H1 (cell line): ENCODE results near the gene AGBL1. TPM values are rescaled to one million over a fixed set of nuclear protein-coding genes. Genes with fewer than 3 reads are reported as not detected.

ENCODE experiments used
- CTCF ChIA-PET: fragments of 300-600 bp; sonication (Branson Sonifier 250); formaldehyde crosslinking; loops from one replicate; lab custom pipeline; 2021; ENCODE audit not compliant: partially characterized antibody; lab: Charles Lee
- POLR2A ChIA-PET: fragments of 300-600 bp; sonication (Branson Sonifier 250); formaldehyde crosslinking; loops from one replicate; lab custom pipeline; 2021; ENCODE audit warnings: inconsistent platforms; ENCODE audit not compliant: partially characterized antibody; lab: Charles Lee
- DNase-seq, 2 experiments: peaks; one replicate each; pipeline versions ENCODE4 v3.0.0 to v3.0.0-alpha.2; 2010 to 2022; ENCODE audit warnings: low spot score in 2 of 2, low read depth in 1 of 2, mixed read lengths in 1 of 2
- FAIRE-seq: peaks from 2 replicates; lab custom pipeline; 2011; peaks lifted over from hg19 to GRCh38; lab: Jason Lieb, UNC
- H2AFZ ChIP-seq: 2 replicates; pipeline ENCODE4 v1.8.1; 2012; ENCODE audit warnings: low read length, inconsistent platforms
- H2AK5ac ChIP-seq: 2 replicates; pipeline ENCODE4 v1.6.1; 2013; ENCODE audit warnings: low read depth, low read length
- H2BK120ac ChIP-seq: replicated peaks from 2 replicates; pipeline ENCODE3; 2013; ENCODE audit warnings: low read depth, low read length, inconsistent platforms
- H2BK12ac ChIP-seq: 2 replicates; pipeline ENCODE4 v1.6.1; 2013; ENCODE audit warnings: low read depth, low read length
- H2BK15ac ChIP-seq: 2 replicates; pipeline ENCODE4 v1.6.1; 2013; ENCODE audit warnings: low read length
- H2BK20ac ChIP-seq: 2 replicates; pipeline ENCODE4 v1.6.1; 2013; ENCODE audit warnings: low read length
- H2BK5ac ChIP-seq: 2 replicates; pipeline ENCODE4 v1.6.1; 2013; ENCODE audit warnings: low read depth, low read length
- H3K14ac ChIP-seq: 2 replicates; pipeline ENCODE4 v1.6.1; 2013; ENCODE audit warnings: inconsistent platforms; ENCODE audit not compliant: insufficient read length
- H3K18ac ChIP-seq: 2 replicates; pipeline ENCODE4 v1.6.1; 2013; ENCODE audit warnings: low read length; ENCODE audit errors: extremely low read depth
- H3K23ac ChIP-seq: 2 replicates; pipeline ENCODE4 v1.6.1; 2013; ENCODE audit warnings: inconsistent platforms; ENCODE audit not compliant: insufficient read length
- H3K23me2 ChIP-seq: 2 replicates; pipeline ENCODE4 v1.6.1; 2013; ENCODE audit warnings: low read depth, low read length
- H3K27ac ChIP-seq: 2 replicates; pipeline ENCODE4 v1.6.1; 2011; ENCODE audit warnings: low read depth, low read length, inconsistent platforms
- H3K27me3 ChIP-seq, 4 experiments: replicated peaks in 1 of 4; 1 replicate in 1 of 4; 2 replicates in 3 of 4; pipeline versions ENCODE4 v1.6.1 to v1.8.1; 2011 to 2013; ENCODE audit warnings: low read length in 3 of 4, mild to moderate bottlenecking in 3 of 4, inconsistent platforms in 2 of 4, mixed read lengths in 2 of 4, moderate library complexity in 1 of 4; ENCODE audit not compliant: control insufficient read depth in 3 of 4, insufficient read depth in 3 of 4; ENCODE audit errors: extremely low read depth in 1 of 4
- H3K36me3 ChIP-seq, 4 experiments: 2 replicates each; pipeline versions ENCODE4 v1.6.1 to v1.8.1; 2011 to 2013; ENCODE audit warnings: mild to moderate bottlenecking in 4 of 4, low read length in 3 of 4, moderate library complexity in 2 of 4, control low read depth in 1 of 4, inconsistent platforms in 1 of 4; ENCODE audit not compliant: insufficient read depth in 4 of 4, control insufficient read depth in 2 of 4
- H3K4ac ChIP-seq: replicated peaks from 2 replicates; pipeline ENCODE3; 2013; ENCODE audit warnings: low read length, low read depth, mixed read lengths, inconsistent platforms; ENCODE audit not compliant: insufficient read length
- H3K4me1 ChIP-seq, 4 experiments: replicated peaks in 1 of 4; 1 replicate in 1 of 4; 2 replicates in 3 of 4; pipeline versions ENCODE4 v1.6.1 to v1.8.1; 2011 to 2013; ENCODE audit warnings: low read length in 3 of 4, inconsistent platforms in 2 of 4, mixed read lengths in 1 of 4; ENCODE audit not compliant: insufficient read depth in 4 of 4, control insufficient read depth in 3 of 4
- H3K4me2 ChIP-seq, 2 experiments: 2 replicates each; pipeline versions ENCODE4 v1.6.1 to v1.8.1; 2011 to 2013; ENCODE audit warnings: low read depth in 2 of 2, low read length in 2 of 2, control low read depth in 1 of 2, inconsistent platforms in 1 of 2, mild to moderate bottlenecking in 1 of 2; ENCODE audit not compliant: insufficient read depth in 1 of 2
- H3K4me3 ChIP-seq, 4 experiments: fragments of 200-600, 300-600 bp in 1 of 4; sonication (generic), shearing (Covaris generic), sonication (Bioruptor Twin) in 1 of 4; 2 replicates each; pipeline versions ENCODE4 v1.5.1 to v1.8.1; 2011 to 2016; ENCODE audit warnings: low read length in 4 of 4, low read depth in 3 of 4, control low read depth in 2 of 4, inconsistent platforms in 2 of 4, mild to moderate bottlenecking in 2 of 4, mixed read lengths in 1 of 4, moderate library complexity in 1 of 4; ENCODE audit not compliant: insufficient read depth in 2 of 4; ENCODE audit errors: extremely low read depth in 1 of 4
- H3K56ac ChIP-seq: replicated peaks from 2 replicates; pipeline ENCODE3; 2013; ENCODE audit warnings: low read depth, mild to moderate bottlenecking, mixed read lengths, low read length, inconsistent platforms; ENCODE audit not compliant: insufficient read length
- H3K79me1 ChIP-seq: 2 replicates; pipeline ENCODE4 v1.6.1; 2013; ENCODE audit warnings: low read depth, low read length, control low read depth
- H3K79me2 ChIP-seq, 2 experiments: 2 replicates each; pipeline versions ENCODE4 v1.6.1 to v1.8.1; 2012 to 2013; ENCODE audit warnings: low read length in 2 of 2, mild to moderate bottlenecking in 2 of 2, inconsistent platforms in 1 of 2; ENCODE audit not compliant: insufficient read depth in 2 of 2, control insufficient read depth in 1 of 2
- H3K9ac ChIP-seq, 4 experiments: replicated peaks in 1 of 4; 1 replicate in 1 of 4; 2 replicates in 3 of 4; pipeline versions ENCODE4 v1.6.1 to v1.8.1; 2011 to 2013; ENCODE audit warnings: low read depth in 3 of 4, low read length in 3 of 4, control low read depth in 2 of 4, mild to moderate bottlenecking in 2 of 4, moderate library complexity in 2 of 4, inconsistent platforms in 1 of 4; ENCODE audit errors: extremely low read depth in 1 of 4
- H3K9me3 ChIP-seq, 2 experiments: 2 replicates each; pipeline versions ENCODE4 v1.6.1 to v1.8.1; 2012 to 2013; ENCODE audit warnings: mild to moderate bottlenecking in 2 of 2, moderate library complexity in 2 of 2, control low read depth in 1 of 2, inconsistent platforms in 1 of 2, low read depth in 1 of 2, low read length in 1 of 2, mixed read lengths in 1 of 2; ENCODE audit not compliant: insufficient read depth in 2 of 2
- H4K20me1 ChIP-seq, 2 experiments: replicated peaks in 1 of 2; 2 replicates each; pipeline versions ENCODE3 to v1.8.1; 2011 to 2013; ENCODE audit warnings: inconsistent platforms in 2 of 2, low read length in 2 of 2, mild to moderate bottlenecking in 1 of 2; ENCODE audit not compliant: insufficient read depth in 2 of 2, control insufficient read depth in 1 of 2
- H4K5ac ChIP-seq: 2 replicates; pipeline ENCODE4 v1.6.1; 2013; ENCODE audit warnings: low read length, low read depth, mixed read lengths, inconsistent platforms; ENCODE audit not compliant: insufficient read length
- H4K8ac ChIP-seq: 2 replicates; pipeline ENCODE4 v1.8.0; 2013; ENCODE audit warnings: mild to moderate bottlenecking, moderate library complexity, low read length, inconsistent platforms; ENCODE audit not compliant: insufficient read depth; ENCODE audit errors: extremely low read depth
- H4K91ac ChIP-seq: replicated peaks from 2 replicates; pipeline ENCODE3; 2013; ENCODE audit warnings: low read length, mixed read lengths, inconsistent platforms; ENCODE audit not compliant: insufficient read length
- ASH2L ChIP-seq: fragments of 200-600, 300-600 bp; sonication (generic); IDR thresholded peaks from one replicate; pipeline ENCODE4 v1.7.1; 2017; ENCODE audit warnings: low read length
- ATF3 ChIP-seq: IDR thresholded peaks from 2 replicates; pipeline ENCODE4 v1.6.1; 2011; ENCODE audit warnings: low read depth, mild to moderate bottlenecking, low read length; ENCODE audit not compliant: insufficient read depth
- EGR1 ChIP-seq: IDR thresholded peaks from 2 replicates; pipeline ENCODE4 v1.6.1; 2011; ENCODE audit warnings: low read depth, low read length, borderline replicate concordance
- EP300 ChIP-seq, 2 experiments: IDR thresholded peaks; 1 replicate in 1 of 2; 2 replicates in 1 of 2; pipeline ENCODE4 v1.6.1; 2011 to 2012; ENCODE audit warnings: low read depth in 2 of 2, low read length in 2 of 2, mild to moderate bottlenecking in 2 of 2, borderline replicate concordance in 1 of 2, inconsistent platforms in 1 of 2, moderate library complexity in 1 of 2
- GTF2F1 ChIP-seq: IDR thresholded peaks from 2 replicates; pipeline ENCODE4 v1.6.1; 2012; ENCODE audit warnings: low read depth, low read length, improper control_type of control experiment, borderline replicate concordance
- NRF1 ChIP-seq: IDR thresholded peaks from 2 replicates; pipeline ENCODE4 v1.6.1; 2011; ENCODE audit warnings: mild to moderate bottlenecking, low read depth, low read length, improper control_type of control experiment
- POLR2AphosphoS5 ChIP-seq: IDR thresholded peaks from 2 replicates; pipeline ENCODE4 v1.6.1; 2011; ENCODE audit warnings: low read depth, low read length
- RNF2 ChIP-seq: fragments of 200-900, 300-1000 bp; sonication (generic); IDR thresholded peaks from 2 replicates; pipeline ENCODE4 v1.7.1; 2016; ENCODE audit warnings: borderline replicate concordance, low read depth, mild to moderate bottlenecking, antibody characterized with exemption, low read length; ENCODE audit not compliant: poor library complexity, severe bottlenecking; ENCODE audit errors: missing control alignments
- SAP30 ChIP-seq: fragments of 300-600 bp; sonication (generic); IDR thresholded peaks from 2 replicates; pipeline ENCODE4 v1.7.1; 2012; ENCODE audit warnings: low read length, moderate library complexity, mild to moderate bottlenecking, inconsistent platforms; ENCODE audit not compliant: insufficient read depth, insufficient replicate concordance
- SP1 ChIP-seq: IDR thresholded peaks from 2 replicates; pipeline ENCODE4 v1.6.1; 2011; ENCODE audit warnings: low read depth, low read length
- TAF1 ChIP-seq: IDR thresholded peaks from 2 replicates; pipeline ENCODE4 v1.6.1; 2011; ENCODE audit warnings: mild to moderate bottlenecking, low read depth, low read length
- USF2 ChIP-seq: IDR thresholded peaks from 2 replicates; pipeline ENCODE4 v1.6.1; 2011; ENCODE audit warnings: low read length, improper control_type of control experiment
- WGBS, 2 experiments: shearing (Covaris generic) in 1 of 2; methylation state at CpG; one replicate each; pipeline versions ENCODE4 v1.1.6 to v1.1.7; 2013 to 2015; ENCODE audit warnings: low lambda C conversion rate in 2 of 2, mixed read lengths in 2 of 2, inconsistent platforms in 1 of 2, low coverage in 1 of 2, missing lambda C conversion rate in 1 of 2; ENCODE audit not compliant: insufficient replicate concordance in 2 of 2, insufficient coverage in 1 of 2, insufficient read length in 1 of 2; ENCODE audit errors: extremely low coverage in 1 of 2, missing lambda C conversion rate in 1 of 2; 5-methylcytosine and 5-hydroxymethylcytosine counted together
- polyA plus RNA-seq, 7 experiments: library from polyadenylated mRNA; depleted of rRNA in 3 of 7; stranded (reverse) in 5 of 7; unstranded in 2 of 7; fragments of >200 nt in 5 of 7; fragments of 200-250 nt in 2 of 7; gene quantifications; 1 replicate in 5 of 7; 2 replicates in 1 of 7; 4 replicates in 1 of 7; pipeline versions ENCODE4 v1.2.1 to v1.2.3, GENCODE V29; 2011 to 2013; ENCODE audit warnings: missing spikeins in 2 of 7, mixed read lengths in 2 of 7
- total RNA-seq: library from RNA; stranded (reverse); fragmentation: NEBNext Ultra II Directional; extraction: Animal tissue kit (Norgen Biotek cat#: 25700); gene quantifications from 2 replicates; pipeline ENCODE4 v1.2.1, GENCODE V29; 2021

Gene AGBL1
- total and polyA plus RNA-seq, 2 of the 8 experiments (the other 6 are each of a cell fraction or from before 2014, with no cell fraction given), result not detected

- peaks cover 0 to 2% (median 0%) of the 10 kb centered on the region in 4 experiments; a peak in 2 of 7 replicates for H3K4me1 ChIP-seq
- no peak overlapping the region for H4K8ac ChIP-seq
- H4K5ac ChIP-seq, result no peak overlapping the region
- H3K56ac ChIP-seq, result no peak overlapping the region
- no peak overlapping the region for H3K18ac ChIP-seq
- DNase-seq (no peak), FAIRE-seq (no peak)
- H3K9ac ChIP-seq, result no peak overlapping the region
- H2BK5ac ChIP-seq, result no peak overlapping the region
- no peak overlapping the region for H2BK20ac ChIP-seq
- no peak overlapping the region for H3K23ac ChIP-seq
- H3K9me3 ChIP-seq, result no peaks in the 10 kb centered on the region
- no peak overlapping the region for H2BK120ac ChIP-seq
- no peak overlapping the region for H2BK12ac ChIP-seq
- no peaks in the 10 kb centered on the region for H3K79me2 ChIP-seq
- 100% methylated on average over 2 of the region's 2 CpGs; no CpG with 5 or more reads in 1 of the 2 experiments for WGBS, 2 experiments
- no peak overlapping the region for H3K27ac ChIP-seq
- H4K91ac ChIP-seq, result no peak overlapping the region
- H2AFZ ChIP-seq, result no peak overlapping the region
- H3K27me3 ChIP-seq, result no peaks in the 10 kb centered on the region
- no peaks in the 10 kb centered on the region for H3K79me1 ChIP-seq
- no peak overlapping the region for H3K14ac ChIP-seq
- H3K36me3 ChIP-seq, result no peaks in the 10 kb centered on the region
- POLR2A ChIA-PET, result no interaction called here
- no peak overlapping the region for H3K4me3 ChIP-seq
- no peak overlapping the region for H3K4me2 ChIP-seq
- H2AK5ac ChIP-seq, result no peak overlapping the region
- H4K20me1 ChIP-seq, result no peaks in the 10 kb centered on the region
- H3K4ac ChIP-seq, result no peak overlapping the region
- H2BK15ac ChIP-seq, result no peak overlapping the region
- no peaks in the 10 kb centered on the region for H3K23me2 ChIP-seq
- CTCF ChIA-PET, result interaction anchor here (0.9 to 2.1 kb wide), 4 partner anchors 11 to 323 kb away, joined by 3 to 6 read pairs (median 4); no protein-coding TSS in a partner anchor
- TF ChIP-seq RNF2 (no peak), GTF2F1 (no peak), TAF1 (no peak), ATF3 (no peak), SP1 (no peak), NRF1 (no peak), POLR2AphosphoS5 (no peak), EGR1 (no peak), EP300 (IDR thresholded peaks at IDR 0.05; ENCODE audit: borderline replicate concordance in 1 of 2, low read depth in 2 of 2, low read length in 2 of 2) (no peak), USF2 (no peak), ASH2L (no peak), SAP30 (no peak)
Measured at GRCh38 chr15:86555098-86555497, 475.4 kb downstream of the AGBL1 start.
